HG03469 (cell line): ENCODE data around the gene CREB3L1.

Experiments
- ATAC-seq: cut with Tn5 transposase; IDR thresholded peaks from one replicate; pipeline ENCODE4 v1.9.1; 2021; ENCODE audit warnings: mild to moderate bottlenecking, moderate library complexity, moderate number of reproducible peaks; ENCODE audit not compliant: unreplicated experiment

CREB3L1 gene

GRCh38 chr11:46272816-46273427 is 4.5 kb upstream of the CREB3L1 start:
- ATAC-seq: no peak

GRCh38 chr11:46273511-46274205 is 3.8 kb upstream of the CREB3L1 start:
- no peak for ATAC-seq

DNA sequence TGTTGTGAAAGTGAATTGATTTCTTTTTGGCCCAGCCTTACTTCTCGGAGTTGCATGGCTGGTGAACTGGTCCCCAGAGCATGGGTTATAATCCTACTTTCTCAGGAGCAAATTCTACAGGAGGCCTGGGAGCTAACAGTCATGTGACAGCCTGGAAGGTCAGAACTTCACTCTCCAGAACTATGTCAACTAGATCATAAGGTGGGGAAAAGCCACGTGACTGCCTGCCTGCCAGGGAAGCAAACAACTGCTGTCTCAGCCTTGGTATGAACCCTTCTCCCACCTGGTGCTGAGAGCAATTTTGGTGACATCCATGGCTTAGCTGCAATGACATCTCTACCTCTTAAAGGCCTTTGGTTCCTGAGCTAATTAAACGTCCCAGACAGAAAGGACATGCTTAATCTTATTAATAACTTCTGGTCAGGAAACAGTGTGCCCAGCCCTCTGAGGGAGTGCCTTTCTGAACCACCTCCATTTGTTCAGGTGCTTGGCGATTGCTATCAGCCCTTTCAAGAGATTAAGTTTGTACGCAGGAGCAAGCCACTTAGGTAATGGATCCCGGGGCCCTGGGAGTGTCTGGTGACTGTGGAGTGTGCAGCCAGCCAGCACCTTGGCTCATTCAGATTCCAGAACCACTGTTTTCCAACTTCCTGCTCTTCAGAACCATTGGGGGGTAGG is 1.4 kb upstream of the CREB3L1 start:
- ATAC-seq: no peak

DNA sequence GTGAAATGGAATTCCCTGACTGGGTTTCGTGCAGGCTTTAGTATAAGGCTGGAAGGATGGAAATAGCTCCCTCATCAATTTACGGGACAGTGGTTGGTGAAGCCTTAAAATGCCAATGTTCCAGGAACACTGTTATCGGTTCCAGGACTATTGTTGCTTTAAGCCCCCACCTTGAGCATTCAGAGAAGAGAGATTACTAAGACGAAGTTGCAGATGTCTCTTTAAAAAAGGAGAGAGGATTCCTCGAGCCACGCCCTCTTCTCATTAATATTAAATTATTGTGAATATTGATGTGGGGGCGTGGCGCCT is 195 bp upstream of the CREB3L1 start:
- ATAC-seq: no peak

GRCh38 chr11:46278387-46279125 is 1.1 kb downstream of the CREB3L1 start:
- ATAC-seq: no peak

DNA sequence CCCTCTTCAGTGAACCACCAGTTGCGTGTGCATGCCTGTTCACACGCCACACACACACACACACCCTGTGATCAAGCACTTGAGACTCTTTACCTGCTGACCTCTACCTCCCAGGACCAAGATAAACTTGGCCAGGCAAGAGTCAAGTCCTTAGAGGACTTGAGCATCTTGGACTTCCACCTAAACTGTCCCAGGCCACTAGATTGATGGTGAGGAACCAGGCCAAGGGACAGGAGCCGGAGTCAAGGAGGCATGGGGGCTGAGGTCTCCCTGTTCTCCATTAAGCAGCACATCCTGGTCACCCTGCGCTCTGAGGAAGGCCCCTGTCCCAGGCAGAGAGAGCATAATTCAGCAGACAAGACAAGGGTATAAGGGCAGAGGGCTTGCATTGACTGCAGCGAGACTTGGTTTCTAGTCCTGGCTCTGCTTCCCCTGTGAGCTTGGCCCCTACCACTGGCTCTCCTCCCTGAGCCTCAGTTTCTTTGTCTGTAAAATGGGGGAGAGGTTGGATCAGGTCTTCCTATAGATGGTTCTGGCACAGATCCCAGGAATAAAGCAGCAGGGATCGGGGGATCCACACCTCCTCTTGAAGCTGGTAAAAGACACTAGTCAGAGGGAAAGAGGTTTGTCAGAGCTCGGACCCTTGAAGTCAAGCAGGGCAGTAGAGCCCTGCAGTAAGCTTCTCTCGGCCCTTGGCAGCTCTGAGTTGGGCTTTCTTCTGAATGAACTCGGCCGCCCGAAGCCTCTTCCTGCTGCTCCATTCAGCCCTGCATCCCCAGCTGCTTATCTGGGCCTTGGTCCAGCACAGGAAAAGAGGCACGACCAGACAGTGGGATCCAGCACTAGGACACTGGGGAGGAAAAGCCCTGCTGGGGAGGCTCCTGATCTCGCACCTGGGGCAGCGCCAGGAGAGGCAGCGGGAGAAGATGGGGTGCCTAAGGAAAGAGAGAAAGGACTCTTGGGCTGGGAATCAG is 2.0 kb downstream of the CREB3L1 start:
- ATAC-seq: no peak

DNA sequence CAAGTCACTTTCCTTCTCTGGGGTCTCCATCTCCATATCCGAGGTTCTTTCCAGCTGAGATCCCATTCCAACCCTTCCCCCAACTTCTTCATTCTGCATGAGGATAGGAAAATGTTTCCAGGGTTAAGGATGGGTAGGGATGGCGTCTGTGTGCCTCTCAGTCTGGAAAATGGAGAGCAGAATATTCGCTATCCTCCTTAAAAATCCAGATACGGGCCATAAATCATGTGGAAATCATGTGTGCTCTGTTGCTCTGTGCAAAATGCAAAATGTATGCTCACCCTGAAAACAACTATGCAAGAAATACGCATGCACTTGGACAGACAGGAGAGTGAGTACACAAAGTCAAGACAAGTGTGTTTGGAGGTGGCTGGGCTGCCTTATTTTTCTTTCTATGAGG is 3.2 kb downstream of the CREB3L1 start:
- no peak for ATAC-seq

GRCh38 chr11:46281371-46281831 is 3.9 kb downstream of the CREB3L1 start:
- ATAC-seq: no peak

DNA sequence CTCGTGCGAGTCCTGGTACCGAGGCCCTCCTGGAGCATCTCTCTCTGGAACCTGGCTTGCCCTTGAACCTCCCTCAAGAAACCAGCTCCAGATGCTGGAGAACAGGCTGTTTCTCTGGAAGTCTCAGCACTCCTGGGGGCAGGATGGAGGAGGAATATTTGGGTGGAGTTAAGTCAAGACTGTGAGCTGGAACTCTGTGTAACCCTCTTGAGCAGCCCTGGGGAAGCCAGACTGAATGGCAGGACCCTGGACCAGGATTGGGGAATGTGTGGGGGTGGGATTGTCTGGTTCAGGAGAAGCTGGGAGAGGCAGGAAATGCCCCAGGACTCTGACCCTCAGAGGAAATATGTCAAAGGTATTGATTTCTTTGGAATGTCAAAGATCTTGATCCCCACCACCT is 7.7 kb downstream of the CREB3L1 start:
- no peak for ATAC-seq

- no peak for ATAC-seq
These were observed 8.2 kb downstream of the CREB3L1 start for GRCh38 chr11:46285594-46286033.

GRCh38 chr11:46286789-46287188 is 9.3 kb downstream of the CREB3L1 start:
- no peak for ATAC-seq

GRCh38 chr11:46288451-46288850 is 11.0 kb downstream of the CREB3L1 start:
- no peak for ATAC-seq

DNA sequence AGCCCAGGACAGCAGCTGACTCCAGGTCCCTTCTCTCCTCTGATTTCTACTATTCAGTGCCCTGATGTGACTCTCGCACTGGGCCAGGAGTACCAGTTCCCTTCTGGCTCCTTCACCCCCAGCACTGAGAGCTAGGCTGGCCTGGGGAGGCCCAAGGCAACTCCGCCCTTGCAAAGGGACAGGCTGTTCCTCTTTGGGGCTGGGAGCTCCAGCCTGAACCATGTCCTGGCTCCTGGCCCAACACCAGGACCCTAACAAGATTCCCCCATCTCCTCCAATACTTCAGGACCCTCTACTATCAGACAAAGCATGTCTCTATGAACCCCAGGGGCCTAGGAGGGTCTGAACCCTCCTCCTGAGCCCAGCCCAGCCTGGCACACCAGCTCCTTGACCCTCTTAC is 12.5 kb downstream of the CREB3L1 start:
- ATAC-seq: no peak

- ATAC-seq: no peak
These were observed 13.3 kb downstream of the CREB3L1 start for GRCh38 chr11:46290598-46291309.

DNA sequence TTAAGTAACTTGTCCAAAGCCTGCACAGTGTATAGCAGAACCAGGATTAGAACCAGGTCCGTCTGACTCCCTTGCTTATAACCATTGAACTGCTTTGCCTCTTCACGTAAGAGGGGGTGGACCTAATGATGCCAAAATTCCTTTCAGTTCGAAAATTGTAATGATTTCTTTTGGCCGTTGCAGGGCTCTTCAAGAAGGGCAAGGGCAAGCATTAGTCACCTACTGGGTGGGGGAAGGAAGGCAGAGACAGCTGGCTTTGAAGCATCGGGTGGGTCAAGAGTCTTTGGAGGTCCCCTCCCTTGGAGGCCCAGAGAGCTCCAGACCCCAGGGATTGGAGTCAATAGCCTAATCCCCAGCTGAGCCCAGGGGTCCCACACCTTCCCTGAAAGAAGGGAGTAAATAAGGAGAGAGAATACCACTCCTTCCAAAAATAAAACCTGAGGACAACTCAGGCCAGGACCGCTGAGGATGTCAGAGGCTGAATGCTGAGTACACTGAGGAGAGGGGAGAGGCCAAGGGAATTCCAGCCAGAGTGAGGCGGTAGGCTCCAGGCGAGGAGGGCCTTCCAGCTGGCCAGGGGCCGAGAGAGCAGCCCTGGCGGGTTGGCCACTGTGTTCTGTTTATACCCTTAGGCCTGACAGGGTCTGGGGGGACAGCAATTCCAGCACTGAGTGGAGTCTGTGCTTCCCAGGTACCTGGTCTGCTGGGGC is 14.1 kb downstream of the CREB3L1 start:
- ATAC-seq: no peak

GRCh38 chr11:46293066-46293465 is 15.6 kb downstream of the CREB3L1 start:
- ATAC-seq: no peak

GRCh38 chr11:46293641-46294103 is 16.2 kb downstream of the CREB3L1 start:
- ATAC-seq: no peak

GRCh38 chr11:46294365-46295309 is 17.2 kb downstream of the CREB3L1 start:
- ATAC-seq: no peak
